Measurements from ENCODE around the gene CABP7.

The CABP7 gene

DNA sequence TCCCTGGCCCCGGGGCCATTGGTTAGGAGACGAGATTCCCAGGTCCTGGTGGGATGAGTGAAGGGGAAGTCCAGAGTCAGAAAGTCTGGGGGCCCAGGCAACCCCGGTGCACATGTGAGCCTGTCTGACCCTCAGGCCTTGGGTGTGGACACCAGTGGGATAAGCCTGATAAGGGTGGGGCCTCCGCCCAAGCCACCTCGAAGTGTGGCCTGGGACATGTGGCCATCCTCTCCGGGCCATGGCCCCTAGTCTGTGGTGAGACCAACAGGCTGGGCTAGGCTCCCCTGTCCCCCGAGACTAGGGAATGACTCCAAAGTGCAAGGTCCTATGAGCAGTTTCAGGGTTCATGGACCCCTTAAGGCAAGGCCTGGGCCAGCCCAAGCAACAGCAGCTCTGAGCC, 6.3 kb downstream of the CABP7 start:
- Histone ChIP-seq H3K9ac (ENCODE audit: insufficient read length, low read depth) (no peak overlapping the region), H3K27me3 (ENCODE audit: insufficient read depth, insufficient read length) (peaks cover 50% of the 10 kb centered on the region), H3K36me3 (ENCODE audit: insufficient read depth, insufficient read length, low read length) (no peaks in the 10 kb centered on the region), H3K9me3 (ENCODE audit: insufficient read depth, low read length) (no peaks in the 10 kb centered on the region), H3K4me3 (ENCODE audit: insufficient read length, low read depth) (no peak overlapping the region), H3K4me1 (ENCODE audit: insufficient read depth, insufficient read length) (peaks cover 17% of the 10 kb centered on the region)
- no peak for TF ChIP-seq SUZ12 (IDR thresholded peaks at IDR 0.05; ENCODE audit: extremely low read depth, insufficient read depth, insufficient read length)
- TF ChIP-seq ZNF274 (IDR thresholded peaks at IDR 0.05; ENCODE audit: low read depth, low read length): no peak
- no peak for TF ChIP-seq YY1 (IDR thresholded peaks at IDR 0.05; ENCODE audit: insufficient read depth, insufficient read length)
- DNase-seq (ENCODE audit: low read depth, low spot score): no peak

GRCh38 chr22:29726512-29727130, 6.8 kb downstream of the CABP7 start:
- H3K9ac ChIP-seq (ENCODE audit: insufficient read length, low read depth): no peak overlapping the region
- no peak for DNase-seq (ENCODE audit: low read depth, low spot score)
- H3K9me3 ChIP-seq (ENCODE audit: insufficient read depth, low read length): no peaks in the 10 kb centered on the region
- no peak overlapping the region for H3K4me3 ChIP-seq (ENCODE audit: insufficient read length, low read depth)
- H3K27me3 ChIP-seq (ENCODE audit: insufficient read depth, insufficient read length): peaks cover 45% of the 10 kb centered on the region
- H3K36me3 ChIP-seq (ENCODE audit: insufficient read depth, insufficient read length, low read length): no peaks in the 10 kb centered on the region
- peaks cover 19% of the 10 kb centered on the region for H3K4me1 ChIP-seq (ENCODE audit: insufficient read depth, insufficient read length)
- TF ChIP-seq ZNF274 (IDR thresholded peaks at IDR 0.05; ENCODE audit: low read depth, low read length): no peak
- no peak for TF ChIP-seq SUZ12 (IDR thresholded peaks at IDR 0.05; ENCODE audit: extremely low read depth, insufficient read depth, insufficient read length)
- no peak for TF ChIP-seq YY1 (IDR thresholded peaks at IDR 0.05; ENCODE audit: insufficient read depth, insufficient read length)

DNA sequence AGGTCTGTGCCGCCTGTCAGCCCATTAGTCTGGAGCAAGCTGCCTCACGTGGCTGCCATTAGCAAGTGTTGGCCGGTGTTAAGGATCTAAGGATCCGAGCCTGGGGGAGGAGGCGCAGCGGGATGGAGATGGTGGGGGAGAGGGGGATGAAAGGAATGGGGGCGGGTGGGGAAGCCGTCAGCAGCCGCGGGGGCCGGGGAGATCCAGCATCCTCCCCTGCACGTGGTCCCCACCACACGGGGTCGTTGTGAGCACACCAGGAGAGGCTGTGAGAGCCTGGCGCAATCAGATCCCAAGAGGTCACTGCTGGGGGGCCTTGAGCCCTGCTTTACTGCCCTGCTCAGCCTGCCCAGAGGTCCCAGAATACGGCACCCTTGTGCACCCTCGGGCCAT, 7.3 kb downstream of the CABP7 start:
- Histone ChIP-seq H3K36me3 (ENCODE audit: insufficient read depth, insufficient read length, low read length) (no peaks in the 10 kb centered on the region), H3K4me3 (ENCODE audit: insufficient read length, low read depth) (no peak overlapping the region), H3K4me1 (ENCODE audit: insufficient read depth, insufficient read length) (peaks cover 19% of the 10 kb centered on the region), H3K9ac (ENCODE audit: insufficient read length, low read depth) (peak overlapping the region; percentile 59), H3K27me3 (ENCODE audit: insufficient read depth, insufficient read length) (peaks cover 40% of the 10 kb centered on the region), H3K9me3 (ENCODE audit: insufficient read depth, low read length) (no peaks in the 10 kb centered on the region)
- peak; percentile 66 for DNase-seq (ENCODE audit: low read depth, low spot score)
- TF ChIP-seq ZNF274 (IDR thresholded peaks at IDR 0.05; ENCODE audit: low read depth, low read length): no peak
- no peak for TF ChIP-seq SUZ12 (IDR thresholded peaks at IDR 0.05; ENCODE audit: extremely low read depth, insufficient read depth, insufficient read length)
- no peak for TF ChIP-seq YY1 (IDR thresholded peaks at IDR 0.05; ENCODE audit: insufficient read depth, insufficient read length)

- Histone ChIP-seq H3K36me3 (ENCODE audit: insufficient read depth, insufficient read length, low read length) (no peaks in the 10 kb centered on the region), H3K4me3 (ENCODE audit: insufficient read length, low read depth) (no peak overlapping the region), H3K9ac (ENCODE audit: insufficient read length, low read depth) (no peak overlapping the region), H3K27me3 (ENCODE audit: insufficient read depth, insufficient read length) (peaks cover 23% of the 10 kb centered on the region), H3K9me3 (ENCODE audit: insufficient read depth, low read length) (no peaks in the 10 kb centered on the region), H3K4me1 (ENCODE audit: insufficient read depth, insufficient read length) (peaks cover 19% of the 10 kb centered on the region)
- DNase-seq (ENCODE audit: low read depth, low spot score): no peak
- TF ChIP-seq YY1 (IDR thresholded peaks at IDR 0.05; ENCODE audit: insufficient read depth, insufficient read length): no peak
- no peak for TF ChIP-seq SUZ12 (IDR thresholded peaks at IDR 0.05; ENCODE audit: extremely low read depth, insufficient read depth, insufficient read length)
- no peak for TF ChIP-seq ZNF274 (IDR thresholded peaks at IDR 0.05; ENCODE audit: low read depth, low read length)
Observed at GRCh38 chr22:29729161-29729560, 9.4 kb downstream of the CABP7 start.

DNA sequence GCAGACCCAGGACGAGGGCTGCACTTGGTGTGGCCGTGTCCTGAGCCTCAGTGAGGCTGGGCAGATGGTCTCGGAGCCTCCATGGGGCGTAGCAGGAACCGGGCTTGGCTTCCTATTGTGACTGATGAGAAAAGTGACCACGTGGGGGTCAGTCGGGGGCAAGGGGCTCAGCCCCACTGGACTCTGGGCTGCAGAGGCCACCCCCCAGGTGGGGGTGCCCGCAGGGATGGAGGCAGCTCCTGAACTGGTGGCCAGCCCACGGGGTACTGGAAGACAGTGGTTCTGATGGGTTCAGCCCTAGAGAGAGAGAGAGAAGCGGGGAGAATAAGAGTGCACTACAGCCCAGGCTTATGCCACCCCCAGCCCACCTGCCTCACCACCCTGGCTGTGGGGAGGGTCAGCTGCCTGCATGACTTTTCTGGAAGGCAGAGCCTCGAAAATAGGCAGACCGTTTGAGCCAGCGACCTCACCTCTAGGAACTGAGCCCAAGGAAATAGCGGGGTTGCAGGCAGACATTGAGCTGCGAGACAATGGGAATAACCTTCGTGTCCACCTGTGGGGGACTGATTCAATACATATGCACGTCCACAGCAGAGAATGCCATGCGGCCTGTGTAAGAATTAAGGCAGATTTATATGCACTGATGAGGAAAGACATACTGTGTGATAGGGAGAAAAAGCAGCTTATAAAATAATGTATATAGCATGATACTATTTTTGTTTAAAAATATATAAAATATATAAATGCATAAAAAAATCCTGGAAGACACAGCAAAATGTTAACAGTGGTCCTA, 11.5 kb downstream of the CABP7 start:
- H3K27me3 ChIP-seq (ENCODE audit: insufficient read depth, insufficient read length): peaks cover 2% of the 10 kb centered on the region
- H3K9ac ChIP-seq (ENCODE audit: insufficient read length, low read depth): no peak overlapping the region
- TF ChIP-seq SUZ12 (IDR thresholded peaks at IDR 0.05; ENCODE audit: extremely low read depth, insufficient read depth, insufficient read length) (no peak), YY1 (IDR thresholded peaks at IDR 0.05; ENCODE audit: insufficient read depth, insufficient read length) (no peak), ZNF274 (IDR thresholded peaks at IDR 0.05; ENCODE audit: low read depth, low read length) (no peak)
- DNase-seq (ENCODE audit: low read depth, low spot score): no peak
- H3K36me3 ChIP-seq (ENCODE audit: insufficient read depth, insufficient read length, low read length): no peaks in the 10 kb centered on the region
- H3K9me3 ChIP-seq (ENCODE audit: insufficient read depth, low read length): no peaks in the 10 kb centered on the region
- no peak overlapping the region for H3K4me3 ChIP-seq (ENCODE audit: insufficient read length, low read depth)
- H3K4me1 ChIP-seq (ENCODE audit: insufficient read depth, insufficient read length): peaks cover 17% of the 10 kb centered on the region

DNA sequence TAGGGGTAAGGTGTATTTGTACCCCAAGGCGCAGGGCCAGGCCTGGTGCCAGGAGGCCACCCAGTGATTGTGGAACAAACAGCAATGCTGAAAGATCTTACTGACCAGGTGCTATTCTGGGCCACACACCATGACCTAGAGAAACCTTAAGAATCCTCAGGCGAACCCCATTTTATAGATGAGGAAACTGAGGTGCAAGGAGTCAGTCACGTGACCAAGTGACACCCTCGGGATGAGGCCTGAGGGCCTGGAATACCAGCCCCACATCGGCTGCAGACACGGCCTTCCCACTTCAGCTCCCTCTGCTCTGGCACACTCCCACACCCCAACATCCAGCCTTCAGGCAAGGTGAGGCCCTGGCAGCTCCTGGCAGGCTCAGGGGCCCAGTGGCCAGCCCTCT, 13.1 kb downstream of the CABP7 start:
- DNase-seq (ENCODE audit: low read depth, low spot score): no peak
- no peaks in the 10 kb centered on the region for H3K36me3 ChIP-seq (ENCODE audit: insufficient read depth, insufficient read length, low read length)
- no peak overlapping the region for H3K9ac ChIP-seq (ENCODE audit: insufficient read length, low read depth)
- TF ChIP-seq YY1 (IDR thresholded peaks at IDR 0.05; ENCODE audit: insufficient read depth, insufficient read length) (no peak), SUZ12 (IDR thresholded peaks at IDR 0.05; ENCODE audit: extremely low read depth, insufficient read depth, insufficient read length) (no peak), ZNF274 (IDR thresholded peaks at IDR 0.05; ENCODE audit: low read depth, low read length) (no peak)
- H3K4me3 ChIP-seq (ENCODE audit: insufficient read length, low read depth): no peak overlapping the region
- H3K27me3 ChIP-seq (ENCODE audit: insufficient read depth, insufficient read length): no peaks in the 10 kb centered on the region
- H3K4me1 ChIP-seq (ENCODE audit: insufficient read depth, insufficient read length): peaks cover 16% of the 10 kb centered on the region
- H3K9me3 ChIP-seq (ENCODE audit: insufficient read depth, low read length): no peaks in the 10 kb centered on the region

All from NT2/D1 (cell line).